HL-60/S4 treated with phorbol 12-myristate 13-acetate at 8.2 ng/mL for 4 days and 3 days (cell line): ENCODE results near the gene MALAT1.
"Not testable (repeated sequence)": the region's sequence is repeated elsewhere in the genome, so short reads cannot be mapped to it uniquely, and the experiment has no call there.

ENCODE experiments used
- in situ Hi-C: fragments of 300-500 bp; cut with MboI; formaldehyde crosslinking; loops from 2 replicates; pipeline ENCODE4 v1.15.0; 2022; ENCODE audit warnings: low sequenced_read_pairs

The MALAT1 gene

GRCh38 chr11:65498977-65499712 lies at the start of gene MALAT1:
MALAT1 (plus strand) TSS chr11:65499045.
- in situ Hi-C loops: no loop called here

DNA sequence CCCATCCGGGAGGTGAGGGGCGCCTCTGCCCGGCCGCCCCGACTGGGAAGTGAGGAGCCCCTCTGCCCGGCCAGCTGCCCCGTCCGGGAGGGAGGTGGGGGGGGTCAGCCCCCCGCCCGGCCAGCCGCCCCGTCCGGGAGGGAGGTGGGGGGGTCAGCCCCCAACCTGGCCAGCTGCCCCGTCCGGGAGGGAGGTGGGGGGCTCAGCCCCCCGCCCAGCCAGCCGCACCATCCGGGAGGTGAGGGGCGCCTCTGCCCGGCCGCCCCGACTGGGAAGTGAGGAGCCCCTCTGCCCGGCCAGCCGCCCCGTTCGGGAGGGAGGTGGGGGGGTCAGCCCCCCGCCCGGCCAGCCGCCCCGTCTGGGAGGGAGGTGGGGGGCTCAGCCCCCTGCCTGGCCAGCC lies 47.5 kb upstream of the MALAT1 start:
- in situ Hi-C loops: not testable (repeated sequence)

DNA sequence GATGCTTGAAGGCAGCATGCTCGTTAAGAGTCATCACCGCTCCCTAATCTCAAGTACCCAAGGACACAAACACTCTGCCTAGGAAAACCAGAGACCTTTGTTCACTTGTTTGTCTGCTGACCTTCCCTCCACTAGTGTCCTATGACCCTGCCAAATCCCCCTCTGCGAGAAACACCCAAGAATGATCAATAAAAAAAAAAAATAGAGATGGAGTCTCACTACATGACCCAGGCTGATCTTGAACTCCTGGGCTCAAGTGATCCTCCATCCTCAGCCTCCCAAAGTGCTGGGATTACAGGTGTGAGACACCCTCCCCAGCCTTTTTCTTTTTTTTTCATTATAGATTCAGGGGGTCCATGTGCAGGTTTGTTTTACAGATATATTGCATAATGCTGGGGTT lies 46.6 kb upstream of the MALAT1 start:
- in situ Hi-C loops: not testable (repeated sequence)

GRCh38 chr11:65452806-65453490 lies 45.9 kb upstream of the MALAT1 start:
- in situ Hi-C loops: no loop called here

GRCh38 chr11:65454311-65454695 lies 44.5 kb upstream of the MALAT1 start:
- in situ Hi-C loops: no loop called here

GRCh38 chr11:65454696-65455456 lies 44.0 kb upstream of the MALAT1 start:
- in situ Hi-C loops: no loop called here

DNA sequence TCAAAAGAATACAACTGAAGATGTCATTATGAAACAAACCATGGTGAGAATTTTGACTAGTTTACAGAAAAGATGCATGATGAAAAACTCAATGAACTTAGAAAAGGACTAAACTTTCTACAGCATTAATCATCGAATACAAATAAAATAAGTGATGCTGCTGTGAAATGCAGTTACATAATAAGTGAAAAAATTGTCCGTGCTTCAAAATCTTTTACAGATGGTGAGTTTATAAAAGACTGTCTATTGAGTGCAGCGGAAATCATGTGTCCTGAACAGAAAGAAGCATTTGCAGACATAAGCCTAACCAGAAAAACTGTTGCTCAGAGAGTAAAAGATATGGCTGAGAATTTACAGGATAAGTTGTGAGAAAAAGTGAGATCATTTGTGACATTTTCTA lies 42.4 kb upstream of the MALAT1 start:
- in situ Hi-C loops: no loop called here

DNA sequence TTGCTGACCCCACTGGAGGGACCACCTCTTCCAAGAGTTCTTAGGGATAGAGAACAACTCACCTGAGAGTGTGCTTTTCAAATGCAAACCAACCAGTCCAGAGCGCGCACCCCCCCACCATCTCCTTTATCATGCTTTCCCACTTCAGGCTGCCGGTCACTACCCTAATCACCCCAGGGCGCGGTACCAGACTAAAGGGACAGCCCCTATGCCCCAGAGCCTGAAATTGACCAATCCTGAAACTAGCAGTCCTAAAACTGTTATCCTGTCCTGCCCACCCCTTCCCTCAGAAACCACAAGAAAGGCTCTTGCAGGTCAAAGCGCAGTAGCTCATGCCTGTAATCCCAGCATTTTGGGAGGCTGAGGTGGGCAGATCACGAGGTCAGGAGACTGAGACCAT lies 39.3 kb upstream of the MALAT1 start:
- in situ Hi-C loops: no loop called here

- in situ Hi-C loops: not testable (repeated sequence)
Measured at GRCh38 chr11:65465471-65465870, 33.4 kb upstream of the MALAT1 start.

DNA sequence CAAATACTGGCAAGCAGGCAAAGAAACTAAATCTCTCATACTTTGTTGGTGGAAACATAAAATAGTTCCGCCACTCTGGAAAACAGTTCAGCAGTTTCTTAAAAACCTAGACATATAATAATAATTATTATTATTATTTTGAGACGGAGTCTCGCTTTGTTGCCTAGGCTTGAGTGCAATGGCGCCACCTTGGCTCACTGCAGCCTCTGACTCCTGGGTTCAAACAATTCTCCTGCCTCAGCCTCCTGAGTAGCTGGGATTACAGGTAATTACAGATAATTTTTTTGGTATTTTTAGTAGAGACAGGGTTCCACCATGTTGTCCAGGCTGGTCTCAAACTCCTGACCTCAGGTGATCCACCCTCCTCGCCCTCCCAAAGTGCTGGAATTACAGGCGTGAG lies 31.5 kb upstream of the MALAT1 start:
- in situ Hi-C loops: not testable (repeated sequence)

- in situ Hi-C loops: no loop called here
Measured at GRCh38 chr11:65468874-65469333, 29.9 kb upstream of the MALAT1 start.

DNA sequence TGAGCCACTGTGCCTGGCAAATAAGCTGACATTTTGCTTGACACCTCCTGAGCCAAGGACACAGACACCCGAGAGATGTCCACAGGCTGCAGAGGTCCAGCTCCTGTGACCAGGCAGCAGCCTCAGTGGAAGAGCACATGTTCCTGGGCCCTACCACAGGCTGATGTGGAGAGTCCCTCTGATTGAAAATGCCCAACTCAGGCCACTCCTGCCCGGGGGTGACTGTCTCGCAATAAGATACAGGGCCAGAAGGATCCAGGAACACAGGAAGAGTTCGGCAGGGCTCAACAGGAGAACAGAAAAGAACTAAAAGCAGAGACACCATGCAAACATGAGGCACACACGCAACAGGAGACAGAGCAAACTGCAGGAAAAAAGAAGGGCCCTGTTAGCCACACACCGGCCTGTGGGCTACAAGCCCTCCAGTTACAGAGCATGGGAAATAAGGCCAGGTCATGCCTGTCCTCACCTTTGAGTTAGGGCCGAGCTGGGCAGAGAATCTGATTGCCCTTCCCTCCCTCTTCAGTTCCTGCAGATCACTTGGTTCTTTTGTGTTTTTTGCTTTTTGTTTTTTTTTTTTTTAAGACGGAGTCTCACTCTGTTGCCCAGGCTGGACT lies 28.3 kb upstream of the MALAT1 start:
- in situ Hi-C loops: no loop called here

- in situ Hi-C loops: no loop called here
Measured at GRCh38 chr11:65471447-65471891, 27.4 kb upstream of the MALAT1 start.

DNA sequence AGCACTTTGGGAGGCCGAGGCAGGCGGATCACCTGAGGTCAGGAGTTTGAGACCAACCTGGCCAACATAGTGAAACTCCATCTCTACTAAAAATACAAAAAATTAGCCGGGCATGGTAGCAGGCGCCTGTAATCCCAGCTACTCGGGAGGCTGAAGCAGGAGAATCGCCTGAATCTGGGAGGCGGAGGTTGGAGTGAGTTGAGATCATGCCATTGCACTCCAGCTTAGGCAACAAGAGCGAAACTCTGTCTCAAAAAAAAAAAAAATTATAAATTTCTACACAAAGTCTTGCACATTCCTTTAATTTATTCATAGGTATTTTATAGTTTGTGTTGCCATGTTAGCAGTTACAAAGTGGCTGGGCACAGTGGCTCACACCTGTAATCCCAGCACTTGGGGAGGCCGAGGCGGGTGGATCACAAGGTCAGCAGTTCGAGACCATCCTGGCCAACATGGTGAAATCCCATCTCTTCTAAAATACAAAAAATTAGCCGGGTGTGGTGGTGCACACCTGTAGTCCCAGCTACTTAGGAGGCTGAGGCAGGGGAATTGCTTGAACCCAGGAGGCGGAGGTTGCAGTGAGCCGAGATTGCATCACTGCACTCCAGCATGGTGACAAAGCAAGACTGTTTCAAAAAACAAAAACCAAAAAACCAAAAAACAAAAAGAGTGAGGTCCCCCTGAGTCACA lies 26.1 kb upstream of the MALAT1 start:
- in situ Hi-C loops: not testable (repeated sequence)

DNA sequence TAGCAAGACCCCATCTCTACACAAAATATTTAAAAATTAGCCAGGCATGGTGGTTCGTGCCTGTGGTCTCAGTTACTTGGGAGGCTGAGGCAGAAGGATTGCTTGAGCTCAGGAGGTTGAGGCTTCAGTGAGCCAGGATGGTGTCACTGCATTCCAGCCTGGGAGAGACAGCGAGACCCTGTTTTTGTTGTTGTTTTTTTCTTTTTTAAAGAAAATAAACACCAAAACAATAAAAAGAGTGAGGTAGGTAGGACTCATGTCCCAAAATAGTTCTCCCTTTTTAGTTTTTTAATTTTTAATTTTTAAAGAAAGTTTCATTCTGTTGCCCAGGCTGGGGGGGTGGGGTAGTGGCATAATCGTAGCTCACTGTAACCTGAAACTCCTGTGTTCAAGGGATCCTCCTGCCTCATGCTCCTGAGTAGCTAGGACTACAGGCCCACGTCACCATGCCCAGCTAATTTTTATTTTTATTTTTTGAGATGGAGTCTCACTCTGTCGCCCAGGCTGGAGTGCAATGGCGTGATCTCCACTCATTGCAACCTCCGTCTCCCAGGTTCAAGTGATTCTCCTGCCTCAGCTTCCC lies 25.5 kb upstream of the MALAT1 start:
- in situ Hi-C loops: no loop called here

DNA sequence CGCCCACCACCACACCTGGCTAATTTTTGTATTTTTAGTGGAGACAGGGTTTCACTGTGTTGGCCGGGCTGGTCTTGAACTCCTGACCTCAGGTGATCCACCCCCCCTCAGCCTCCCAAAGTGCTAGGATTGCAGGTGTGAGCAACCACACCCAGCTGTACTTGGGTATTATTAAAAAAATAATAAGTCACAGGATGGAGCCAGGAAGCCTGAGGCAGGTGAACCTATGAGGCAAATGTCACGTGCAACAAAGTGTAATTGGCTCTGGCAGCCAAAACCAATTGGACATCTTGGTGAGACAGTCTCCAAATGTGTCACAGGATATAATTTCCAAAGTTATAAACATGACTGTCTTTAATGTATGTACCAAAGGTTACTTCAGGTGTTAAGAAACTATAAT lies 24.0 kb upstream of the MALAT1 start:
- in situ Hi-C loops: no loop called here

DNA sequence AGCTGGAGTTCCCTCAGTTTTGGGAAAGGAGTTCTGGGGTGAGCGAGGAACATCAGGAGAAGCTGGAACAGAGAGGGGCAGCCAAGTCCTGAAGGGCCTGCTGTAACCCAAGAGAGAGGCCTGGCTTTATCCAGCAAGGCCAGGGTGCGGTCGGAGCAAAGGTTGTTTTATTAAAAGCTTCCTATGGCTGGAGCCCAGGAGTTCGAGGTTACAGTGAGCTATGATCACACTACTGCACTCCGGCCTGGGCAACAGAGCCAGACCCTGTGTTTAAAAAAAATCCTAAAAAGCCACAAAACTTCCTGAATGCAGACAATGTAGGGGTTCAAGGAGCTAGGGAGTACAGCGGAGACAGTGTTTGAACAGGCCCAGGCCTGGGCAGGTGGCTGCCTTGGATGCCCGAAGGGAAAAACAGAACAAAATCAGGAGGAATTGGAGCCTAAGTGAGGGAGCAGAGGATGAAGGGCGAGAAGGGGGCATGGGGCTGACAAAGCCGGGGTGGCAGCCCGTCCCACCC lies 22.2 kb upstream of the MALAT1 start:
- in situ Hi-C loops: no loop called here

GRCh38 chr11:65477149-65477965 lies 21.5 kb upstream of the MALAT1 start:
- in situ Hi-C loops: no loop called here
